Astrocyte (in vitro differentiated cells and primary cell): Measurements from ENCODE around the gene FUT8. TPM values are rescaled to one million over a fixed set of nuclear protein-coding genes. Genes with fewer than 3 reads are reported as not detected.

Experiments
- DNase-seq: peaks from one replicate; pipeline ENCODE4 v3.0.0-alpha.2; 2010; ENCODE audit warnings: low read depth
- FAIRE-seq: peaks from 2 replicates; lab custom pipeline; 2011; peaks lifted over from hg19 to GRCh38; lab: Jason Lieb, UNC
- H2AFZ ChIP-seq: 2 replicates; pipeline ENCODE4 v1.6.0; 2012; ENCODE audit warnings: low read depth, low read length, inconsistent platforms
- H3K27ac ChIP-seq: 2 replicates; pipeline ENCODE4 v1.5.1; 2011; ENCODE audit warnings: low read depth, low read length, inconsistent platforms
- H3K27me3 ChIP-seq: 2 replicates; pipeline ENCODE4 v1.6.0; 2011; ENCODE audit warnings: low read length, inconsistent platforms; ENCODE audit not compliant: insufficient read depth
- H3K36me3 ChIP-seq: 2 replicates; pipeline ENCODE4 v1.5.1; 2011; ENCODE audit warnings: low read length, inconsistent platforms; ENCODE audit not compliant: insufficient read depth
- H3K4me1 ChIP-seq: 2 replicates; pipeline ENCODE4 v1.5.1; 2011; ENCODE audit warnings: low read length, inconsistent platforms; ENCODE audit not compliant: insufficient read depth
- H3K4me2 ChIP-seq: 2 replicates; pipeline ENCODE4 v1.6.0; 2012; ENCODE audit warnings: low read length, inconsistent platforms
- H3K4me3 ChIP-seq: 2 replicates; pipeline ENCODE4 v1.5.1; 2011; ENCODE audit warnings: low read depth, mild to moderate bottlenecking, low read length, inconsistent platforms; ENCODE audit not compliant: insufficient read depth
- H3K79me2 ChIP-seq: 2 replicates; pipeline ENCODE4 v1.6.0; 2012; ENCODE audit warnings: mild to moderate bottlenecking, low read length, inconsistent platforms; ENCODE audit not compliant: insufficient read depth
- H3K9ac ChIP-seq: 2 replicates; pipeline ENCODE4 v1.6.0; 2012; ENCODE audit warnings: mild to moderate bottlenecking, low read length, inconsistent platforms
- H3K9me3 ChIP-seq: 2 replicates; pipeline ENCODE4 v1.5.1; 2012; ENCODE audit warnings: low read depth, mild to moderate bottlenecking, low read length, inconsistent platforms; ENCODE audit not compliant: insufficient read depth
- H4K20me1 ChIP-seq: 2 replicates; pipeline ENCODE4 v1.6.0; 2012; ENCODE audit warnings: low read length, inconsistent platforms; ENCODE audit not compliant: insufficient read depth
- H3K27ac Mint-ChIP-seq: one replicate; pipeline ENCODE4 v1.8.0; 2021; ENCODE audit warnings: mild to moderate bottlenecking, mixed read lengths; ENCODE audit not compliant: unreplicated experiment
- H3K27me3 Mint-ChIP-seq: one replicate; pipeline ENCODE4 v1.8.0; 2021; ENCODE audit warnings: low read depth, mixed read lengths; ENCODE audit not compliant: unreplicated experiment
- H3K36me3 Mint-ChIP-seq: one replicate; pipeline ENCODE4 v1.8.0; 2021; ENCODE audit warnings: low read depth, mixed read lengths; ENCODE audit not compliant: unreplicated experiment
- H3K4me1 Mint-ChIP-seq: one replicate; pipeline ENCODE4 v1.8.0; 2021; ENCODE audit warnings: low read depth, mixed read lengths; ENCODE audit not compliant: unreplicated experiment
- H3K4me3 Mint-ChIP-seq: one replicate; pipeline ENCODE4 v1.8.0; 2021; ENCODE audit warnings: mild to moderate bottlenecking, moderate library complexity, mixed read lengths; ENCODE audit not compliant: unreplicated experiment
- H3K9me3 Mint-ChIP-seq: one replicate; pipeline ENCODE4 v1.8.0; 2021; ENCODE audit warnings: mild to moderate bottlenecking, mixed read lengths; ENCODE audit not compliant: unreplicated experiment
- CTCF ChIP-seq: IDR thresholded peaks from 2 replicates; pipeline ENCODE4 v1.5.1; 2011; ENCODE audit warnings: low read depth, mild to moderate bottlenecking, inconsistent platforms, low read length, moderate library complexity; ENCODE audit not compliant: insufficient read depth
- EZH2 ChIP-seq: IDR thresholded peaks from 2 replicates; pipeline ENCODE4 v1.6.1; 2012; ENCODE audit warnings: mild to moderate bottlenecking, low read length, inconsistent platforms; ENCODE audit not compliant: insufficient read depth
- total RNA-seq: library from RNA; stranded (reverse); gene quantifications from 2 replicates; pipeline ENCODE4 v1.2.1, GENCODE V29; 2021

Gene FUT8
- total RNA-seq, 1 donor from 2014 or later, result 52.7 TPM

DNA sequence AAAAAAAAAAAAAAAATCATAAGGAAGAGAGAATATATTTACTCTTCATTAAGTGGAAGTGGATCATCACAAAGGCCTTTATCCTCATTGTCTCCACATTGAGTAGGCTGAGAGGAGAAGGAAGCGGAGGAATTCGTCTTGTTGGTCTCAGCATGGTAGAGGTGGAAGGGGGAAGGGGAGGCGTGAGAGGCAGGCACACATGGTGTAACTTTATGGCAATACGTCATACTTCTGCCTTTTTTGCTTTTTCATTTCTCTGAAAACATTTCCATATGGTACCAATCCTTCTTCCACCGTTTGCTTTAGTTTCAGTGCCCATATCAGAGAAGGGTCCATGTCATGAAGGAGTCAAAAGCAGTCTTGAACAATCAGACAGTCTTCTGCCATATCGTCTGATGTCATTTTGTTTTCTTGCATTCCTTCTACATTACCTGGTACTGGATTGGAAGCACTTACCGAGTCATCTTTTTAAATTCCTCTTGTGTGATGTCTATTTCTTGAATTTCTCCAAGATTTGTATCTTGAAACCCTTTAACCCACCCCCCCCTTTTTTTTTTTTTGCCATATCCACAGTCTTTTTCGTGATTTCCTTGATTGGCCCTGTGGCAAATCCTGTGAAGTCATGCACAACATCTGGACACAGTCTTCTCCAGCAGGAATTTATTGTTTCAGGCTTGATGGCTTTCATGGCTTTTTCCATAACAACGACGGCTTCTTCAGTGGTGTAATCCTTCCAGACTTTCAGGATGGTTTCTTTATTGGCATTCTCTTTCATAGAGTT lies 8.9 kb downstream of the FUT8 start:
- H3K9ac ChIP-seq, result peak overlapping the region; percentile 71
- FAIRE-seq, result peak; percentile 98

GRCh38 chr14:65422088-65422834 lies 9.7 kb downstream of the FUT8 start:
- Histone ChIP-seq H3K4me2 (peak overlapping the region; percentile 73), H3K27me3 (no peaks in the 10 kb centered on the region), H2AFZ (no peak overlapping the region), H3K79me2 (peaks cover 90% of the 10 kb centered on the region), H3K27ac (peak overlapping the region; percentile 88), H4K20me1 (peaks cover 6% of the 10 kb centered on the region), H3K36me3 (no peaks in the 10 kb centered on the region), H3K4me3 (no peak overlapping the region), H3K4me1 (peaks cover 14% of the 10 kb centered on the region), H3K9me3 (no peaks in the 10 kb centered on the region), H3K9ac (peak overlapping the region; percentile 71)
- H3K36me3 Mint-ChIP-seq, result peaks cover 2% of the 10 kb centered on the region
- peak; percentile 39 for DNase-seq
- no peaks in the 10 kb centered on the region for H3K27me3 Mint-ChIP-seq
- no peaks in the 10 kb centered on the region for H3K9me3 Mint-ChIP-seq
- H3K4me1 Mint-ChIP-seq, result peaks cover 14% of the 10 kb centered on the region
- no peak overlapping the region for H3K4me3 Mint-ChIP-seq
- peak overlapping the region; percentile 96 for H3K27ac Mint-ChIP-seq
- TF ChIP-seq EZH2 (no peak), CTCF (no peak)
- no peak for FAIRE-seq

More for the DNA sequence above, 8.9 kb downstream of the FUT8 start:
- H3K4me3 Mint-ChIP-seq, result no peak overlapping the region
- Histone ChIP-seq H3K79me2 (peaks cover 90% of the 10 kb centered on the region), H2AFZ (no peak overlapping the region), H3K9me3 (no peaks in the 10 kb centered on the region), H3K27ac (peak overlapping the region; percentile 88), H3K36me3 (no peaks in the 10 kb centered on the region), H3K4me2 (peak overlapping the region; percentile 73), H3K27me3 (no peaks in the 10 kb centered on the region), H3K4me3 (no peak overlapping the region), H4K20me1 (peaks cover 6% of the 10 kb centered on the region), H3K4me1 (peaks cover 14% of the 10 kb centered on the region)
- H3K27ac Mint-ChIP-seq, result peak overlapping the region; percentile 96
- no peaks in the 10 kb centered on the region for H3K36me3 Mint-ChIP-seq
- no peaks in the 10 kb centered on the region for H3K27me3 Mint-ChIP-seq
- H3K4me1 Mint-ChIP-seq, result peaks cover 14% of the 10 kb centered on the region
- TF ChIP-seq CTCF (no peak), EZH2 (no peak)
- peak; percentile 87 for DNase-seq
- H3K9me3 Mint-ChIP-seq, result no peaks in the 10 kb centered on the region

DNA sequence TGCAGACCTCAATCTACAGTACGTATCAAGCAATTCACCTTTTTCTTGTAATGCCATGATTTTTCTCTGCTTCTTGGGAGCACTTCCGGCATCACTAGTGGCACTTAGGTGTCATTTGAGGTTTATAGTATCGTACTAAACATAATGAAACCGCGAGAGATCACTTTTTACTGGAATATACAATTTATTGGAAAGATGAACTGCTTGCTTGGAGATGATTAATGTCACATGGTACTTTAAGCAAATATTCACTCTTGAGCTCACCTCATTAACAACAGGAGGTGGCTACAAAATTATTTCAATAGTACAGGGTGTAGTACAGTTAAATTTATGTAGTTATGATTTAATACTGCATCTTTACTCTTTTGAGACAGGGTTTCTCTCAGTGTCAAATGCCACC lies 11.5 kb downstream of the FUT8 start:
- Histone ChIP-seq H3K9ac (no peak overlapping the region), H3K36me3 (no peaks in the 10 kb centered on the region), H3K4me3 (no peak overlapping the region), H4K20me1 (peaks cover 6% of the 10 kb centered on the region), H3K4me1 (peaks cover 14% of the 10 kb centered on the region), H3K79me2 (peaks cover 92% of the 10 kb centered on the region), H3K4me2 (no peak overlapping the region), H3K27ac (no peak overlapping the region), H2AFZ (no peak overlapping the region), H3K27me3 (no peaks in the 10 kb centered on the region), H3K9me3 (no peaks in the 10 kb centered on the region)
- H3K36me3 Mint-ChIP-seq, result peaks cover 2% of the 10 kb centered on the region
- DNase-seq (no peak), FAIRE-seq (no peak)
- H3K4me3 Mint-ChIP-seq, result no peak overlapping the region
- H3K4me1 Mint-ChIP-seq, result peaks cover 21% of the 10 kb centered on the region
- H3K27me3 Mint-ChIP-seq, result no peaks in the 10 kb centered on the region
- no peaks in the 10 kb centered on the region for H3K9me3 Mint-ChIP-seq
- no peak overlapping the region for H3K27ac Mint-ChIP-seq
- TF ChIP-seq CTCF (no peak), EZH2 (no peak)
